NT2/D1 (cell line): ENCODE measurements around the gene GRAMD1B.

Experiments
- SUZ12 ChIP-seq: IDR thresholded peaks from 2 replicates; pipeline ENCODE4 v1.6.1; 2011; ENCODE audit not compliant: insufficient read length, insufficient read depth; ENCODE audit errors: extremely low read depth
- YY1 ChIP-seq: IDR thresholded peaks from 2 replicates; pipeline ENCODE4 v1.6.1; 2011; ENCODE audit not compliant: insufficient read length, insufficient read depth

DNA sequence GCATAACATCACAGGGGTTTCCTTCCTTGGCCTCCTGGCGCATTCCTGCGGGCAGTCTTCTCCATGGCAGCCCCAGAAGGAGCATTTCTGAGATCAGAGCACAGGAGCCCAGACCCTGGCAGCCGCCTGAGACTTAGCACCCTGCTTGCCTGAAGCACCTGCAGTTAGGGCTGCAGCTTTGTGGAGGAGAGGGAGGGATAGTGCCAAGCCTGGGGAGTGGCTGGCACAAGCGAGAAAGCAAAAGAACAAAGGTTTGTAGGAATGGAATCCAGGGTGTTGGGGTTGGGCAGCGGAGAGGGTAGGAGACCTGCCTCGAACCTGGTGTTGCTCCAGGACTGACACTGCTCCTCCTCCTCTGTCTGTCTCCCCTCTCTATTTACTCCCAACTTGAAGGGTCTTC lies 157.5 kb downstream of the GRAMD1B start:
- TF ChIP-seq YY1 (no peak), SUZ12 (no peak)
